IPS-15b (cell line): Measurements from ENCODE around the gene EMX1.

Experiments used
- H3K27me3 ChIP-seq: one replicate; pipeline ENCODE4 v1.6.1; 2013; ENCODE audit warnings: low read length; ENCODE audit not compliant: control insufficient read depth, insufficient read depth
- H3K36me3 ChIP-seq: one replicate; pipeline ENCODE4 v1.6.1; 2013; ENCODE audit warnings: low read length; ENCODE audit not compliant: control insufficient read depth, insufficient read depth
- H3K4me1 ChIP-seq: one replicate; pipeline ENCODE4 v1.6.1; 2013; ENCODE audit warnings: mild to moderate bottlenecking, low read length; ENCODE audit not compliant: control insufficient read depth, insufficient read depth
- H3K4me3 ChIP-seq: one replicate; pipeline ENCODE4 v1.5.1; 2013; ENCODE audit warnings: low read depth, low read length
- H3K9ac ChIP-seq: one replicate; pipeline ENCODE4 v1.6.1; 2013; ENCODE audit warnings: low read depth, mild to moderate bottlenecking, low read length
- H3K9me3 ChIP-seq: one replicate; pipeline ENCODE4 v1.6.1; 2013; ENCODE audit warnings: mild to moderate bottlenecking, low read length; ENCODE audit not compliant: control insufficient read depth, insufficient read depth

EMX1 gene

DNA sequence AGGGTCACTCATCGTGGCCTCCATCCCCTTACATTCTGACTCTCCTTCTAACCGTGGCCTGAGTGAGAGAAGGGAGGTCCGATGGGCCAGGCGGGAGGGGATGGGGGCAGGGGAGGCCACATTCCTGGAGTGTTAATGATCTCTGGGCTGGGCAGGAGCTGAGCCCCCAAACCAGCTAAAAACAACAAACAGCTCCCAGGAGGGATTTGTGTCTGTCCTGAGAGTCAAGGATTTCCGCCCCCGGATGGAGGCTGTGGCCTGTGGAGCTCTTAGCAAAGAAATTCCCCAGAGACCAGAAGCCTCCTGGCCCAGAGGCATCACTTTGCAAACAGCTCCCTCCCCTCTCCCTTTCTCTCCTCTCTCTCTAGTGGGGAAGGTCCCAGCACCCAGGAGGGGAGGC lies 23.5 kb downstream of the EMX1 start:
- Histone ChIP-seq H3K9me3 (no peaks in the 10 kb centered on the region), H3K4me3 (no peak overlapping the region), H3K9ac (no peak overlapping the region)

DNA sequence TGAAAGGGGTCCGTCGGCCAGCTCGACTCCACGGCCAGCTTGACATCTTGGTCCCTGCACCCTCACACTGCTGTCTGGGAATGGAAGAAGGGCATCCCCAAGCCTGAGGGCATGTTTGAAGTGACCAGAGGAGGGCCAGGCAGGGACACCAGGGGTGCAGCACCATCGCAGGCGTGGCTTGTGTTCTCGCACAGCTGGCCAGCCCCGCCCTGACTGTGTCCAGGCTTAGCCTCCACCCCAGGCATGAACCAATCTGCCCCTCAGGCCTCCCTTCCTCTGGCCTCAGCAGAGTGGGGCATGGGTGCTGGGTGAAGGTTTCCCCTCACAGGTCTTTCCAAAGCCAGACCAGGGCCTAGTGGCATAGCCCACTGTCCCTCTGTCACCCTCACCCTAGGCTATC lies 25.0 kb downstream of the EMX1 start:
- H3K9ac ChIP-seq, result no peak overlapping the region
- no peaks in the 10 kb centered on the region for H3K9me3 ChIP-seq
- H3K36me3 ChIP-seq, result no peaks in the 10 kb centered on the region
- H3K4me1 ChIP-seq, result peaks cover 3% of the 10 kb centered on the region
- peaks cover 4% of the 10 kb centered on the region for H3K27me3 ChIP-seq
- H3K4me3 ChIP-seq, result no peak overlapping the region

More for the DNA sequence above, 23.5 kb downstream of the EMX1 start:
- Histone ChIP-seq H3K4me1 (peaks cover 9% of the 10 kb centered on the region), H3K36me3 (no peaks in the 10 kb centered on the region), H3K27me3 (peaks cover 11% of the 10 kb centered on the region)

GRCh38 chr2:72942881-72943418 lies 25.6 kb downstream of the EMX1 start:
- peaks cover 3% of the 10 kb centered on the region for H3K4me1 ChIP-seq
- no peaks in the 10 kb centered on the region for H3K9me3 ChIP-seq
- peaks cover 4% of the 10 kb centered on the region for H3K27me3 ChIP-seq
- no peaks in the 10 kb centered on the region for H3K36me3 ChIP-seq
- H3K9ac ChIP-seq, result no peak overlapping the region
- H3K4me3 ChIP-seq, result no peak overlapping the region

GRCh38 chr2:72943540-72944395 lies 26.4 kb downstream of the EMX1 start:
- no peaks in the 10 kb centered on the region for H3K36me3 ChIP-seq

GRCh38 chr2:72944804-72945449 lies 27.6 kb downstream of the EMX1 start:
- H3K4me3 ChIP-seq, result no peak overlapping the region
- H3K27me3 ChIP-seq, result no peaks in the 10 kb centered on the region
- no peak overlapping the region for H3K9ac ChIP-seq
- no peaks in the 10 kb centered on the region for H3K36me3 ChIP-seq
- H3K9me3 ChIP-seq, result no peaks in the 10 kb centered on the region
- peaks cover 3% of the 10 kb centered on the region for H3K4me1 ChIP-seq

More at GRCh38 chr2:72943540-72944395, 26.4 kb downstream of the EMX1 start:
- peaks cover 2% of the 10 kb centered on the region for H3K27me3 ChIP-seq
- no peaks in the 10 kb centered on the region for H3K9me3 ChIP-seq
- no peak overlapping the region for H3K9ac ChIP-seq
- peaks cover 3% of the 10 kb centered on the region for H3K4me1 ChIP-seq
- H3K4me3 ChIP-seq, result no peak overlapping the region

DNA sequence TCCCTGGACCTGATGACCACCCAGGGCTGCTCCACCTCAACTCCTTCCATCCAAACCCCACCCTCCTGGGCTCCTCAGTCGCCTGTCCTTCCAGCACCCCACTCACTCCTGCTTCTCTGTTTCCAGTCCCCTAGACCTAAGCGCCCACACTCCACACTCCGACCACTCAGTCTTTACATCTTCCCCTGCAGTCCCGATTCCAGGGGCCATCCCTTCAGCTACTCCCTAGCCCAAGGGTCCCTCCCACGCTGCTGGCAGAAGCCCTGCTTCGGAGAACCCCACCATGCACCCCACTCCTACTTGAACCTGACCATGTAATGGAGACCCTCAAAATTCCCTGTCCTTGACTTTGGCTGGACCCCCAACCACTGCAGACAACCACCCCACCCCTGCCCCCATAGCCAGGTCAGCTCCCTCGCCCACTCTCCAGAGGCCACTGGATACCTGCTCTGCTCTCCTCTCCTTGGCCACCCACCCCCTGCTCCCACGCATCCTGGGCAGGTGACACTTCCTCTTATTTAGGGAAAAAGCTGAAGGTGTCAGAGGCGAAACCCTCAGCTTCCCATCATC lies 28.2 kb downstream of the EMX1 start:
- Histone ChIP-seq H3K9ac (no peak overlapping the region), H3K27me3 (no peaks in the 10 kb centered on the region), H3K36me3 (peaks cover under 1% of the 10 kb centered on the region), H3K4me1 (peaks cover 1% of the 10 kb centered on the region), H3K4me3 (no peak overlapping the region), H3K9me3 (no peaks in the 10 kb centered on the region)

DNA sequence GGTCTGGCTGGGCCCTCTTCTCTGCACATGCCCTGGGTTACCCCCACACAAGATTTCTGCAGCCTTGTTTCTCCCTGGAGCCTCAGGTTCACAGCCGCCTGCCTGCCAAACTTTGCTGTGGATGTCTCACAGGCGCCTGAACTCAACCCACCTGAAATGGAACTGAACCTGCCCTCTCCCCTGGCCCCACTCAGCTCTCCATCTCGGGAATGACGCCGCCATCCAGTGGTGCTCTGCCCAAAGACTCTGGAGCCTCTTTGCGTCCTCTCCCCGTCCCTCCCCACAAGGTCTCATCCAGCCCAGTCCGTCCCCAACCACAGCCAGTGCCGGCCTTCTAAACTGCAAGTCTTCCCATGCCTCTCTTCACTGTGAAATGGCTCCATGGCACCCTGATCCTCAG lies 29.1 kb downstream of the EMX1 start:
- no peaks in the 10 kb centered on the region for H3K27me3 ChIP-seq
- H3K4me1 ChIP-seq, result no peaks in the 10 kb centered on the region
- no peak overlapping the region for H3K4me3 ChIP-seq
- H3K9ac ChIP-seq, result no peak overlapping the region
- peaks cover 3% of the 10 kb centered on the region for H3K36me3 ChIP-seq
- no peaks in the 10 kb centered on the region for H3K9me3 ChIP-seq

GRCh38 chr2:72947952-72948830 lies 30.9 kb downstream of the EMX1 start:
- Histone ChIP-seq H3K36me3 (peaks cover 3% of the 10 kb centered on the region), H3K27me3 (no peaks in the 10 kb centered on the region), H3K4me3 (no peak overlapping the region), H3K9me3 (no peaks in the 10 kb centered on the region), H3K4me1 (peaks cover 9% of the 10 kb centered on the region), H3K9ac (no peak overlapping the region)

DNA sequence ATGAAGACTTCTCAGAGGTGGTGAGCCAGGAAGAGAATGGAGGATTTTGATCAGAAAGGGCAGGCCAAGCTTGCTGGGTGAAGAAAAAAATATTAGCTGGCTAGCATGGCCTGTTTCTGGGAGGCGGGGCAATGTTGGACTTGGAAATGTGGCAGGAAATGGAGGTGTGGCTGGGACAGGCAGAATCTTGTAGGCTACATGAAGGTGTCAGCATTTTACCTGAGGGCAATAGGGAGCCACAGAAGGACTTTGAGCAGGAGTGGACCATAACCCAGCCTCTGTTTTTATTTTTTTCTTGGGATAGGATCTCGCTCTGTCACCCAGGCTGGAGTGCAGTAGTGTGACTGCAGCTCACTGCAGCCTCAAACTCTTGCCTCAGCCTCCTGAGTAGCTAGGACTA lies 31.7 kb downstream of the EMX1 start:
- Histone ChIP-seq H3K4me1 (peaks cover 9% of the 10 kb centered on the region), H3K27me3 (no peaks in the 10 kb centered on the region), H3K4me3 (no peak overlapping the region), H3K36me3 (peaks cover 3% of the 10 kb centered on the region), H3K9ac (no peak overlapping the region), H3K9me3 (no peaks in the 10 kb centered on the region)

DNA sequence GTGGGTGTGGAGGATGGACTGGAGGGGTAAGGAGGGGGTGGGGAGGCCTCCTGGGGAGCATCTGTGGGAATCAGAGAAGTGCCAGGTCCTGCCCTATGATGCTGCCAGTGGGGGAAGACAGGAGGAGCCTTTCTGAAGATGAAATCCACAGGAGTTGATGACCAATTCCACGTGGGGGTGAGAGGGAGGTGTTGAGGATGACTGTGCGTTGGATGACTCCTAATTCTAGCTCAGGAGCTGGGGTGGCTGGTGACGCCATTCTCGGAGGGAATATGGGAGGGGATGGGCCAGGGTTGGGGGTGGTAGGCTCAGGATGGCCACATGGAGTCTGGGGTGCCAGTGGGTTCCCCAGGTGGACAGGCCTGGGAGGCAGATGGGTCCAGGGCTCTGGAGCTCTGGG lies 32.3 kb downstream of the EMX1 start:
- no peak overlapping the region for H3K9ac ChIP-seq
- peaks cover 9% of the 10 kb centered on the region for H3K4me1 ChIP-seq
- H3K36me3 ChIP-seq, result peaks cover 3% of the 10 kb centered on the region
- no peaks in the 10 kb centered on the region for H3K27me3 ChIP-seq
- H3K9me3 ChIP-seq, result no peaks in the 10 kb centered on the region
- no peak overlapping the region for H3K4me3 ChIP-seq
